Measurements from ENCODE around the gene ZNF84. TPM values are rescaled to one million over a fixed set of nuclear protein-coding genes. Genes with fewer than 3 reads are reported as not detected.

ZNF84 gene
- total and polyA plus RNA-seq, 2 of the 8 experiments (the other 6 are each of a cell fraction or from before 2014, with no cell fraction given) = 8.9 to 34.0 TPM

- H3K79me1 ChIP-seq (ENCODE audit: low read depth, low read length) = no peaks in the 10 kb centered on the region
- no peak for FAIRE-seq
- H3K18ac ChIP-seq (ENCODE audit: extremely low read depth, low read length) = no peak overlapping the region
- ChIA-PET POLR2A (ENCODE audit: partially characterized antibody) (no interaction called here), CTCF (ENCODE audit: partially characterized antibody) (no interaction called here)
- no peak overlapping the region for H3K27ac ChIP-seq (ENCODE audit: low read depth, low read length)
- no peak for DNase-seq (ENCODE audit: low read depth in 1 of 2, low spot score in 2 of 2)
- no peaks in the 10 kb centered on the region for H3K23me2 ChIP-seq (ENCODE audit: low read depth, low read length)
- no peak overlapping the region for H4K91ac ChIP-seq (replicated peaks; ENCODE audit: insufficient read length, low read length)
- H3K27me3 ChIP-seq (replicated peaks in 1 of 4; ENCODE audit: control insufficient read depth in 3 of 4, extremely low read depth in 1 of 4, insufficient read depth in 3 of 4, low read length in 3 of 4) = no peaks in the 10 kb centered on the region
- H2AFZ ChIP-seq (ENCODE audit: low read length) = no peak overlapping the region
- H4K20me1 ChIP-seq (replicated peaks in 1 of 2; ENCODE audit: control insufficient read depth in 1 of 2, insufficient read depth in 2 of 2, low read length in 2 of 2) = no peaks in the 10 kb centered on the region
- no peak overlapping the region for H3K4me3 ChIP-seq (ENCODE audit: extremely low read depth in 1 of 4, insufficient read depth in 2 of 4, low read depth in 3 of 4, low read length in 4 of 4)
- H4K5ac ChIP-seq (ENCODE audit: insufficient read length, low read depth, low read length) = no peak overlapping the region
- H3K14ac ChIP-seq (ENCODE audit: insufficient read length) = no peak overlapping the region
- H2BK120ac ChIP-seq (replicated peaks; ENCODE audit: low read depth, low read length) = no peak overlapping the region
- H3K4ac ChIP-seq (replicated peaks; ENCODE audit: insufficient read length, low read depth, low read length) = no peak overlapping the region
- WGBS, 2 experiments (ENCODE audit: extremely low coverage in 1 of 2, insufficient coverage in 1 of 2, insufficient read length in 1 of 2, insufficient replicate concordance in 2 of 2, low coverage in 1 of 2, low lambda C conversion rate in 2 of 2, missing lambda C conversion rate in 1 of 2) = 81% methylated on average over 2 of the region's 2 CpGs; no CpG with 5 or more reads in 1 of the 2 experiments
- H3K56ac ChIP-seq (replicated peaks; ENCODE audit: insufficient read length, low read depth, low read length) = no peak overlapping the region
- H2BK15ac ChIP-seq (ENCODE audit: low read length) = no peak overlapping the region
- H2BK12ac ChIP-seq (ENCODE audit: low read depth, low read length) = no peak overlapping the region
- H3K79me2 ChIP-seq (ENCODE audit: control insufficient read depth in 1 of 2, insufficient read depth in 2 of 2, low read length in 2 of 2) = no peaks in the 10 kb centered on the region
- no peaks in the 10 kb centered on the region for H3K36me3 ChIP-seq (ENCODE audit: control insufficient read depth in 2 of 4, insufficient read depth in 4 of 4, low read length in 3 of 4)
- no peak overlapping the region for H2BK20ac ChIP-seq (ENCODE audit: low read length)
- H3K9me3 ChIP-seq (ENCODE audit: insufficient read depth in 2 of 2, low read depth in 1 of 2, low read length in 1 of 2) = peaks cover 58 to 71% of the 10 kb centered on the region in 2 experiments
- H3K9ac ChIP-seq (replicated peaks in 1 of 4; ENCODE audit: extremely low read depth in 1 of 4, low read depth in 3 of 4, low read length in 3 of 4) = no peak overlapping the region
- no peak overlapping the region for H3K4me2 ChIP-seq (ENCODE audit: insufficient read depth in 1 of 2, low read depth in 2 of 2, low read length in 2 of 2)
- H2AK5ac ChIP-seq (ENCODE audit: low read depth, low read length) = no peak overlapping the region
- no peak overlapping the region for H2BK5ac ChIP-seq (ENCODE audit: low read depth, low read length)
- no peaks in the 10 kb centered on the region for H3K4me1 ChIP-seq (replicated peaks in 1 of 4; ENCODE audit: control insufficient read depth in 3 of 4, insufficient read depth in 4 of 4, low read length in 3 of 4)
- H4K8ac ChIP-seq (ENCODE audit: extremely low read depth, insufficient read depth, low read length) = no peak overlapping the region
- H3K23ac ChIP-seq (ENCODE audit: insufficient read length) = no peak overlapping the region
- TF ChIP-seq CEBPB (IDR thresholded peaks at IDR 0.05; ENCODE audit: low read depth, low read length) = no peak
- no peak for TF ChIP-seq SIN3A (conservative IDR thresholded peaks at IDR 0.05 in 1 of 2, IDR thresholded peaks at IDR 0.05 in 1 of 2; ENCODE audit: low read depth in 1 of 2, low read length in 2 of 2)
- no peak for TF ChIP-seq CTBP2 (IDR thresholded peaks at IDR 0.05; ENCODE audit: borderline replicate concordance, insufficient read depth, insufficient read length, low read length)
- no peak for TF ChIP-seq TAF1 (IDR thresholded peaks at IDR 0.05; ENCODE audit: low read depth, low read length)
- TF ChIP-seq RAD21 (IDR thresholded peaks at IDR 0.05 in 1 of 2, conservative IDR thresholded peaks at IDR 0.05 in 1 of 2; ENCODE audit: low read depth in 2 of 2, low read length in 2 of 2) = no peak
- TF ChIP-seq CREB1 (IDR thresholded peaks at IDR 0.05) = no peak
- no peak for TF ChIP-seq MAX (IDR thresholded peaks at IDR 0.05)
- TF ChIP-seq BCL11A (IDR thresholded peaks at IDR 0.05; ENCODE audit: low read depth in 2 of 2, low read length in 2 of 2) = no peak
- TF ChIP-seq YY1 (IDR thresholded peaks at IDR 0.05; ENCODE audit: low read depth, low read length) = no peak
- TF ChIP-seq ASH2L (IDR thresholded peaks at IDR 0.05; ENCODE audit: low read length) = no peak
- TF ChIP-seq ATF3 (IDR thresholded peaks at IDR 0.05; ENCODE audit: insufficient read depth, low read depth, low read length) = no peak
- TF ChIP-seq ZNF274 (IDR thresholded peaks at IDR 0.05; ENCODE audit: borderline replicate concordance, extremely low read depth, low read length) = no peak
- TF ChIP-seq RFX5 (IDR thresholded peaks at IDR 0.05; ENCODE audit: borderline replicate concordance, low read depth, low read length) = no peak
- no peak for TF ChIP-seq TCF12 (IDR thresholded peaks at IDR 0.05; ENCODE audit: low read depth, low read length)
- no peak for TF ChIP-seq SRF (IDR thresholded peaks at IDR 0.05; ENCODE audit: low read depth, low read length)
Observed at GRCh38 chr12:133073836-133074235, 36.5 kb downstream of the ZNF84 start.

All from H1 (cell line).